Chondrocyte (in vitro differentiated cells): ENCODE measurements around the gene EDC4. TPM values are rescaled to one million over a fixed set of nuclear protein-coding genes. Genes with fewer than 3 reads are reported as not detected.
A peak's percentile ranks its signal among the peaks of the same experiment; 100 is the strongest.
"Not testable (repeated sequence)": the region's sequence is repeated elsewhere in the genome, so short reads cannot be mapped to it uniquely, and the experiment has no call there.

Source experiments
- DNase-seq: peaks from one replicate; pipeline ENCODE4 v3.0.0; 2021; ENCODE audit warnings: mixed read lengths, low spot score
- H3K27ac Mint-ChIP-seq: one replicate; pipeline ENCODE4 v1.8.0; 2021; ENCODE audit warnings: mild to moderate bottlenecking, moderate library complexity, mixed read lengths; ENCODE audit not compliant: unreplicated experiment
- H3K27me3 Mint-ChIP-seq: 2 replicates; pipeline ENCODE4 v1.8.0; 2021; ENCODE audit warnings: low read depth, mixed read lengths
- H3K36me3 Mint-ChIP-seq: 2 replicates; pipeline ENCODE4 v1.8.0; 2021; ENCODE audit warnings: low read depth, mixed read lengths
- H3K4me1 Mint-ChIP-seq: 2 replicates; pipeline ENCODE4 v1.8.0; 2021; ENCODE audit warnings: low read depth, mild to moderate bottlenecking, mixed read lengths
- H3K4me3 Mint-ChIP-seq: one replicate; pipeline ENCODE4 v1.8.0; 2021; ENCODE audit warnings: mild to moderate bottlenecking, moderate library complexity, mixed read lengths; ENCODE audit not compliant: unreplicated experiment
- H3K9me3 Mint-ChIP-seq: 2 replicates; pipeline ENCODE4 v1.8.0; 2021; ENCODE audit warnings: low read depth, mixed read lengths
- CTCF ChIP-seq: fragments of 200-600 bp; sonication (generic); IDR thresholded peaks from 2 replicates; pipeline ENCODE4 v1.5.0; 2021; ENCODE audit warnings: antibody characterized with exemption, mild to moderate bottlenecking, moderate library complexity
- total RNA-seq: library from RNA; stranded (reverse); gene quantifications from 3 replicates; pipeline ENCODE4 v1.2.1, GENCODE V29; 2021

The EDC4 gene
- total RNA-seq, 1 donor from 2014 or later = 67.9 TPM

- Mint-ChIP-seq H3K4me1 (peaks cover 65% of the 10 kb centered on the region), H3K9me3 (no peaks in the 10 kb centered on the region), H3K36me3 (peaks cover 8% of the 10 kb centered on the region), H3K27me3 (no peaks in the 10 kb centered on the region), H3K4me3 (no peak overlapping the region), H3K27ac (peak overlapping the region; percentile 74)
- DNase-seq = no peak
- TF ChIP-seq CTCF = no peak
Measured at GRCh38 chr16:67860589-67861398, 12.1 kb upstream of the EDC4 start.

GRCh38 chr16:67861877-67862276 is 11.0 kb upstream of the EDC4 start:
- TF ChIP-seq CTCF = no peak
- Mint-ChIP-seq H3K36me3 (peaks cover 8% of the 10 kb centered on the region), H3K4me3 (no peak overlapping the region), H3K4me1 (peaks cover 59% of the 10 kb centered on the region), H3K9me3 (no peaks in the 10 kb centered on the region), H3K27ac (peak overlapping the region; percentile 93), H3K27me3 (no peaks in the 10 kb centered on the region)
- no peak for DNase-seq

- no peak for DNase-seq
- Mint-ChIP-seq H3K4me3 (peak overlapping the region; percentile 0), H3K27me3 (no peaks in the 10 kb centered on the region), H3K9me3 (no peaks in the 10 kb centered on the region), H3K36me3 (peaks cover 8% of the 10 kb centered on the region), H3K4me1 (peaks cover 48% of the 10 kb centered on the region), H3K27ac (peak overlapping the region; percentile 93)
- no peak for TF ChIP-seq CTCF
Measured at GRCh38 chr16:67862623-67863583, 9.9 kb upstream of the EDC4 start.

- Mint-ChIP-seq H3K4me1 (peaks cover 42% of the 10 kb centered on the region), H3K27ac (peak overlapping the region; percentile 93), H3K36me3 (peaks cover 10% of the 10 kb centered on the region)
- not testable (repeated sequence) for H3K4me3 Mint-ChIP-seq, H3K27me3 Mint-ChIP-seq, H3K9me3 Mint-ChIP-seq, DNase-seq
Measured at GRCh38 chr16:67864044-67864443, 8.8 kb upstream of the EDC4 start.

GRCh38 chr16:67864594-67864993 is 8.3 kb upstream of the EDC4 start:
- TF ChIP-seq CTCF = no peak
- Mint-ChIP-seq H3K4me3 (no peak overlapping the region), H3K36me3 (peaks cover 10% of the 10 kb centered on the region), H3K27ac (peak overlapping the region; percentile 53), H3K9me3 (no peaks in the 10 kb centered on the region), H3K4me1 (peaks cover 42% of the 10 kb centered on the region), H3K27me3 (no peaks in the 10 kb centered on the region)
- DNase-seq = no peak
